Skin epidermis (tissue), 12 donors: ENCODE results near the gene TMIE.
"Not testable (repeated sequence)": the region's sequence is repeated elsewhere in the genome, so short reads cannot be mapped to it uniquely, and the experiment has no call there.

Source experiments
- H3K27ac ChIP-seq, 21 experiments: fragments of 200-600 bp; sonication (generic) in 11 of 21; one replicate each; pipeline ENCODE4 v1.5.0; 2020; ENCODE audit warnings: mild to moderate bottlenecking in 3 of 21, inconsistent platforms in 2 of 21, moderate library complexity in 2 of 21
- H3K4me3 ChIP-seq, 7 experiments: fragments of 200-600 bp; sonication (generic) in 2 of 7; one replicate each; pipeline ENCODE4 v1.5.0; 2020; ENCODE audit warnings: inconsistent platforms in 2 of 7, mild to moderate bottlenecking in 2 of 7, moderate library complexity in 1 of 7

The TMIE gene

DNA sequence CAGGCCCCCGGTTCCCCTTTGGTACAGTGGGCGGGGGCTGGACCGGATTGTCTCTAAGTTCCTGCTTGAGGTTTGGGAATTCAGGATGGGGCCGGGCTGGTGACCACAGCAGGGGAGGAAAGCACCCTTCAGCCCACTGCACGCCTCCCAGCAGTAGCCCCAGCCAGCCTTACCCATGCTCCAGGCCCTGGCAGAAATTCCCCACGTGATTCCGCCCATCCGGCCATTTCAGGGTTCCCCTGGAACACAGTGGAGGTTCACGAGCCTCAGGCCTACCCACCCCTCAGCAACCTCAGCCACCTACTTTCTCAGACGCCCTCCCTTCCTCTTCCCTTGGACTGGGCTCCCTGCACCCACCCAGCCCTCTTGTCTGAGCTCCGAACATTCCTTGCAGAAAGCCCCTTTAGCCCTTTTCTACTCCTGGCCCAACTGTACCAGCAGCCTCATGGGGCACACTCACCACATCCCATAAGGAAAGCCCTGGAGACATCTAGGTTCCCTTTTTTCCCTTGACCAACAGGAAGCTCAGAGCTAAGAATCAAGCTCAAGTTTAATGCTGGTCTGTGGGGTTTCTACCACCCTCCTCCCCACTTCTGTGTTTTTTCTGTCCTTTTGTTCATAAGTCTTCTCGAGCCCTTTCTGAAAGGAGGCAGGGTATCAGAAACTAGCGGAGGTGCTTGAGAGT lies 19.2 kb upstream of the TMIE start:
- Histone ChIP-seq H3K4me3 (no peak overlapping the region), H3K27ac (no peak overlapping the region)

GRCh38 chr3:46682974-46683373 lies 18.2 kb upstream of the TMIE start:
- no peak overlapping the region for H3K27ac ChIP-seq
- no peak overlapping the region for H3K4me3 ChIP-seq

- no peak overlapping the region for H3K4me3 ChIP-seq
- H3K27ac ChIP-seq = no peak overlapping the region
These were observed 16.3 kb upstream of the TMIE start for GRCh38 chr3:46684891-46685290.

- H3K27ac ChIP-seq = no peak overlapping the region
- H3K4me3 ChIP-seq = no peak overlapping the region
These were observed 15.7 kb upstream of the TMIE start for GRCh38 chr3:46685446-46685845.

DNA sequence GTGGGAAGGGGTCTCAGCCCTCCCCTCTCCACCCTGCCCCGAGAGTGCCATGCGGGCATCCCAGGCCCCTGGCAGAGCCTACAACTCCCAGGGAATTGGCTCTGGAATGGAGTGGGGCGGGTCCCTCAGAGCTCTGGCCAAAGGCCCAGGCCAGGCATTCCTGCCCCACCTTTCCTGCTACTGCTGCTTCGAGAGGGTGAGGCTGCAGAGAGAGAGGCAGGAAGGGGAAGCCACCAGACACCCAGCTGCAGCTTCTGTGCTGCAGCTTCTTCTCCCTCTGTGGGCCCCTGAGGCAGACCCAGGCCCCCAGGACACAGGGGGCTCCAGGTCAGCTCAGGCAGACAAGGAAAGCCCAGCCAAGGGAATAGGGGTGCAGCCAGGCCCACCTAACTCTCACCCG lies 10.4 kb upstream of the TMIE start:
- Histone ChIP-seq H3K4me3 (no peak overlapping the region), H3K27ac (peak overlapping the region in 16 of 21 experiments; percentile 2 to 97 (median 85))

- Histone ChIP-seq H3K27ac (peak overlapping the region; percentile 65 to 97 (median 90)), H3K4me3 (peak overlapping the region; percentile 45 to 78 (median 62))
These were observed 8.6 kb upstream of the TMIE start for GRCh38 chr3:46692566-46692990.

- H3K27ac ChIP-seq = peak within 1 kb of the TSS; percentile 65 to 97 (median 90)
These were observed 7.9 kb upstream of the TMIE start, which contains the start of gene ALS2CL for GRCh38 chr3:46693038-46693891. ALS2CL (minus strand) TSS chr3:46693679; CDS start chr3:46689440, 4,239 bp downstream.

GRCh38 chr3:46693892-46694226 lies 7.3 kb upstream of the TMIE start:
- H3K27ac ChIP-seq = peak overlapping the region in 20 of 21 experiments; percentile 65 to 97 (median 90)
- H3K4me3 ChIP-seq = peak overlapping the region; percentile 45 to 78 (median 62)

More at GRCh38 chr3:46693038-46693891, 7.9 kb upstream of the TMIE start, which contains the start of gene ALS2CL:
- H3K4me3 ChIP-seq = peak within 1 kb of the TSS; percentile 45 to 78 (median 62)

DNA sequence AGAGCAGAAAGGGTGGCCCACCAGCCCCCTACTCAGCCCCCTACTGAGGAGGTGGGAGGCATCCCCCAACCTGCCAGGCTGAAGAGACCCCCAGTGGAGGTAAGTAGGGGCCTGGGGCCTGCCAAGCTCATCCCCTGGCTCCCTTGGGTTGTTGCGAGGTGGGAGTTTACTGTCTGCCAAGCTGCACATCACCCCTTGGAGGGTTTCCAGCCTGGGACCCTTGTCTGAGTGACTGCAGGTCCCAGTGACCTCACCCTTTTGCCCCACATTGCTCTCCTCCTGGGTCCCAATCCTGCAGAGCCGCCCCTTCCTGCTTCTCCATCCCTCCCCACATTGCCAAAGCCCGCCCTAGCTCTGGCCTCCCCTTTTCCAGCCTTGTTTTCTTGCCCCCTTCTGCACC lies 6.7 kb upstream of the TMIE start:
- Histone ChIP-seq H3K27ac (peak overlapping the region in 11 of 21 experiments; percentile 5 to 97 (median 86)), H3K4me3 (no peak overlapping the region)

GRCh38 chr3:46695177-46695961 lies 5.8 kb upstream of the TMIE start:
- no peak overlapping the region for H3K4me3 ChIP-seq
- peak overlapping the region in 15 of 21 experiments; percentile 5 to 97 (median 44) for H3K27ac ChIP-seq

GRCh38 chr3:46695962-46696894 lies 5.0 kb upstream of the TMIE start:
- peak overlapping the region in 11 of 21 experiments; percentile 10 to 97 (median 51) for H3K27ac ChIP-seq
- no peak overlapping the region for H3K4me3 ChIP-seq

DNA sequence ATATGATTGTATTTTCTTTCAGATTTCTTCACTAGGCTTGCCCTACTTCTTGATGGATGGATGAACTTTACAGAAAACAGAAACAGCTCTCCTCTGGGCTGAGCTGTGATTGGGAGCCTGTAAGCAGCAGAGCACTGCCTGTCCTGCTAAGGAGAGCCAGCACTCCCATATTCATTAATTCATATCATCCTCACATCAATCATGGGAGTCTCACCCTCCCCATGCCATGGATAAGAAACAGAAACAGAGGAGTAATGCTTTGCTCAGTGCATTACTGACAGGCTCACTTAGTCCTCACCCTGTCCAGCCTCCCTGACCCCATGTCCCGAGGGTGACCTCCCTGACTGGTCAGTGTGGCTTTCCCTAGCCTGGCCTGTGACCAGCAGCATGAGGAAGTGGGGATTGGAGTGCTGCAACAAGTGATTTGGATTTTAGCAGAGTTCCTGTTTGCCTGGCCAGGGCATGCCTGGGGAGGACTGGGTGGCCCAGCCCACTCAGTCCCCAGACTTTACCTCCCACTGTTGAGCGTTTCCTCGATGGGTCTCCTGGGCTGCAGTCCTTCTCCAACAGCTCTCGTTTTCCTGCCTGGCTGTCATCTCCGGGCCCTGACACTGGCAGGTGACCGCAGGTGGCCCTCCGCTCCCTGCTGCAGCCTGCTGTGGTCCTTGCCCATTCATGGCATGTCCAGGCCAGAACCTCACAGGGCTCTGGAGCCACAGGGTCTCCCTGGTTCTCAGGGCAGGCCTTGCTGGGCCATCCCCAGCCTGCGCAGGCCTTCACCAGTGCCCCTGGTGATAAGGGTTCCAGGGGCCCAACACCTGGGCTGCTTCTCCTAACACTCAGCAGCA lies 1.3 kb upstream of the TMIE start:
- Histone ChIP-seq H3K27ac (no peak overlapping the region), H3K4me3 (no peak overlapping the region)

GRCh38 chr3:46700772-46701171 lies 420 bp upstream of the TMIE start:
- Histone ChIP-seq H3K27ac (no peak overlapping the region), H3K4me3 (peak overlapping the region in 1 of 7 experiments; percentile 30)

DNA sequence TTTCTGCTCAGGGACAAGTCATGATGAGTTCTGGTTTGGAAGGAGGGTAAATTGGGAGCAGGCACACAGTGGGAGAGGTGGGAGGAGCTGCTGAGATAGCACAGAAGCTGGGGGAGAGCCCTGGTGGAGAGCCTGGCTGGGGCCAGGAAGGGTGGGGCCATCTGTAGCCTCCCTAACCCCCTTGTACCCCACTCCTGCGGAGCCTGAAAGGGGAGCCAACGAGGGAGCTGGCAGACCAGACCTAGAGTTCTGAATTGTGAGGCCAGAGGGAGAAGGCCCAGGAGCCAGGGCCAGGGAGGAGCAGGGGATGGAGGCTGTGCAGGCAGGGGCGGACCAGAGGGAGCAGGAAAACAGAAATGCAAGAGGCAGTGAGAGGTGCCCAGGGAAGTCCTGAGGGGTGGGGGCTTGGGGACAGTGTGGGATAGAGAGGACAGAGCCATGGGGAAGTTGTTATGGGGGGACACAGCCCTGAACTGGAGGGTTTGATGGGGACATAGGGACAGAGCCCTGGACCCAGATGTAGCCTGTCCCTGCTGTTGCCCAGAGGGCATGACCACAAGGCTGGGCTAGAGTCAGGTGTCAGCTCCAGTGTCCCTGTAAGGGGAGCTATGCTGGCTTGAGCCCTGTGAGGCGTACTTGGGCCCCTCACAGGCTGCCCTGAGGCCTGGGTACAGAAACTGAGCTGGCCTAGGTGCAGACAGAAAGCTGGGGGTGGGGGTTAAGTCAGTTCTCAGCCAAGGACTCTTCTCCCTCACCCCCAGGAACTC lies 1.2 kb downstream of the TMIE start:
- no peak overlapping the region for H3K4me3 ChIP-seq
- H3K27ac ChIP-seq = no peak overlapping the region

GRCh38 chr3:46703013-46703520 lies 1.9 kb downstream of the TMIE start:
- no peak overlapping the region for H3K27ac ChIP-seq
- no peak overlapping the region for H3K4me3 ChIP-seq

GRCh38 chr3:46704346-46704745 lies 3.2 kb downstream of the TMIE start:
- not testable (repeated sequence) for H3K4me3 ChIP-seq, H3K27ac ChIP-seq

GRCh38 chr3:46705022-46705530 lies 3.9 kb downstream of the TMIE start:
- Histone ChIP-seq H3K27ac (no peak overlapping the region), H3K4me3 (no peak overlapping the region)
